ENCODE data around the gene INPP5K.

- TF ChIP-seq EZH2 (IDR thresholded peaks at IDR 0.05) (no peak), POLR2AphosphoS5 (IDR thresholded peaks at IDR 0.05; ENCODE audit: borderline replicate concordance, low read depth, low read length) (no peak)
These were observed 41.8 kb downstream of the INPP5K start for GRCh38 chr17:1474402-1475189.

Data from SK-N-MC (cell line).